Activated T-helper 1 cell treated with anti-CD3 and anti-CD28 coated beads, Interleukin-2, amount 50 U/mL, for 16 hours (primary cell): ENCODE measurements around the gene TPRX2.
"Not testable (repeated sequence)": the region's sequence is repeated elsewhere in the genome, so short reads cannot be mapped to it uniquely, and the experiment has no call there.

Experiments used
- DNase-seq, 2 donors: peaks; one replicate each; pipeline ENCODE4 v3.0.0-alpha.2; 2020; ENCODE audit warnings: low read depth in 1 of 2, low spot score in 1 of 2

Gene TPRX2

GRCh38 chr19:47860602-47861297 lies 1.7 kb downstream of the TPRX2 start:
- no peak for DNase-seq

GRCh38 chr19:47861630-47862029 lies 2.6 kb downstream of the TPRX2 start:
- no peak for DNase-seq

- peak; percentile 74 to 82 for DNase-seq
Observed at GRCh38 chr19:47863514-47863936, 4.5 kb downstream of the TPRX2 start.

- no peak for DNase-seq
Observed at GRCh38 chr19:47865166-47865565, 6.1 kb downstream of the TPRX2 start.

GRCh38 chr19:47878906-47879305 lies 19.9 kb downstream of the TPRX2 start:
- DNase-seq = no peak

- DNase-seq = not testable (repeated sequence)
Observed at GRCh38 chr19:47879385-47879784, 20.4 kb downstream of the TPRX2 start.

- no peak for DNase-seq
Observed at GRCh38 chr19:47881757-47882156, 22.7 kb downstream of the TPRX2 start.

- no peak for DNase-seq
Observed at GRCh38 chr19:47882890-47883289, 23.9 kb downstream of the TPRX2 start.

GRCh38 chr19:47885067-47885463 lies 26.0 kb downstream of the TPRX2 start:
- DNase-seq = no peak

- DNase-seq = no peak
Observed at GRCh38 chr19:47886010-47886559, 27.1 kb downstream of the TPRX2 start, which contains the start of gene SULT2A1. Gene SULT2A1, minus strand, starts transcription at chr19:47886315. Its CDS starts 58 bp downstream, at chr19:47886257.

GRCh38 chr19:47890865-47891621 lies 32.0 kb downstream of the TPRX2 start:
- DNase-seq = no peak

- no peak for DNase-seq
Observed at GRCh38 chr19:47891622-47891922, 32.5 kb downstream of the TPRX2 start.

GRCh38 chr19:47891923-47892666 lies 33.1 kb downstream of the TPRX2 start:
- DNase-seq = no peak

GRCh38 chr19:47895165-47895782 lies 36.2 kb downstream of the TPRX2 start:
- no peak for DNase-seq

GRCh38 chr19:47896019-47896418 lies 37.0 kb downstream of the TPRX2 start:
- no peak for DNase-seq

- no peak for DNase-seq
Observed at GRCh38 chr19:47896773-47897172, 37.7 kb downstream of the TPRX2 start.

GRCh38 chr19:47897861-47898260 lies 38.8 kb downstream of the TPRX2 start:
- DNase-seq = no peak

GRCh38 chr19:47899335-47899734 lies 40.3 kb downstream of the TPRX2 start:
- no peak for DNase-seq

- no peak for DNase-seq
Observed at GRCh38 chr19:47901370-47901769, 42.3 kb downstream of the TPRX2 start.

GRCh38 chr19:47909350-47909749 lies 50.3 kb downstream of the TPRX2 start:
- DNase-seq = peak; percentile 19 to 47

- not testable (repeated sequence) for DNase-seq
Observed at GRCh38 chr19:47910191-47910590, 51.2 kb downstream of the TPRX2 start.
